Measurements from ENCODE around the gene KRTAP10-5. TPM values are rescaled to one million over a fixed set of nuclear protein-coding genes. Genes with fewer than 3 reads are reported as not detected.

Gene KRTAP10-5
- total RNA-seq, 1 experiment from 2014 or later = not detected

GRCh38 chr21:44540741-44541288 is 39.6 kb downstream of the KRTAP10-5 start:
- Histone ChIP-seq H3K36me3 (ENCODE audit: control insufficient read depth in 1 of 2, insufficient read depth in 2 of 2, low read length in 2 of 2) (no peaks in the 10 kb centered on the region), H3K4me3 (replicated peaks in 1 of 2; ENCODE audit: low read depth in 1 of 2, low read length in 2 of 2) (no peak overlapping the region), H3K27ac (ENCODE audit: low read depth, low read length) (no peak overlapping the region), H3K9me3 (ENCODE audit: control insufficient read depth in 1 of 2, insufficient read depth in 1 of 2, low read depth in 1 of 2, low read length in 2 of 2) (peaks cover 7 to 17% of the 10 kb centered on the region in 2 experiments), H3K4me1 (ENCODE audit: control insufficient read depth in 1 of 2, insufficient read depth in 2 of 2, low read length in 2 of 2) (no peaks in the 10 kb centered on the region), H3K4me2 (ENCODE audit: low read length) (no peak overlapping the region), H3K79me2 (ENCODE audit: insufficient read depth, low read length) (no peaks in the 10 kb centered on the region), H2AFZ (ENCODE audit: low read depth, low read length, poor library complexity, severe bottlenecking) (no peak overlapping the region), H4K20me1 (ENCODE audit: insufficient read depth) (no peaks in the 10 kb centered on the region), H3K27me3 (ENCODE audit: insufficient read depth, low read length) (no peaks in the 10 kb centered on the region), H3K9ac (ENCODE audit: low read length) (no peak overlapping the region), H3K9me2 (ENCODE audit: insufficient read depth) (no peaks in the 10 kb centered on the region)
- no TSS peak for BruUV-seq (replicated peaks)
- POLR2A ChIA-PET = no interaction called here
- TF ChIP-seq YY1 (IDR thresholded peaks at IDR 0.05; ENCODE audit: extremely low read depth, insufficient replicate concordance, low read depth, low read length) = no peak
- RAD21 ChIA-PET (ENCODE audit: low non-redundant PET in 1 of 2, low total read pairs in 2 of 2, uncharacterized antibody in 2 of 2, unreplicated experiment in 2 of 2) = no interaction called here
- intact Hi-C loops (cut with micrococcal nuclease) = no loop called here
- DNase-seq (ENCODE audit: low read depth, low spot score) = no peak
- no peak for ATAC-seq
- CTCF ChIA-PET = no interaction called here

- no peak within 1 kb of the TSS for H3K4me3 ChIP-seq (replicated peaks in 1 of 2; ENCODE audit: low read depth in 1 of 2, low read length in 2 of 2)
- H3K9me3 ChIP-seq (ENCODE audit: control insufficient read depth in 1 of 2, insufficient read depth in 1 of 2, low read depth in 1 of 2, low read length in 2 of 2) = peaks cover 7 to 15% of the 10 kb centered on the region in 2 experiments
- DNase-seq (ENCODE audit: low read depth, low spot score) (no peak), ATAC-seq (no peak)
- H4K20me1 ChIP-seq (ENCODE audit: insufficient read depth) = no peaks in the 10 kb centered on the region
- no peak within 1 kb of the TSS for H2AFZ ChIP-seq (ENCODE audit: low read depth, low read length, poor library complexity, severe bottlenecking)
- H3K36me3 ChIP-seq (ENCODE audit: control insufficient read depth in 1 of 2, insufficient read depth in 2 of 2, low read length in 2 of 2) = no peaks in the 10 kb centered on the region
- intact Hi-C loops (cut with micrococcal nuclease) = no loop called here
- ChIA-PET POLR2A (no interaction called here), RAD21 (ENCODE audit: low non-redundant PET in 1 of 2, low total read pairs in 2 of 2, uncharacterized antibody in 2 of 2, unreplicated experiment in 2 of 2) (no interaction called here), CTCF (no interaction called here)
- H3K27me3 ChIP-seq (ENCODE audit: insufficient read depth, low read length) = no peaks in the 10 kb centered on the region
- H3K27ac ChIP-seq (ENCODE audit: low read depth, low read length) = no peak within 1 kb of the TSS; the same call in 1 of the 2 replicates
- no peaks in the 10 kb centered on the region for H3K79me2 ChIP-seq (ENCODE audit: insufficient read depth, low read length)
- H3K9ac ChIP-seq (ENCODE audit: low read length) = no peak within 1 kb of the TSS
- no peak for TF ChIP-seq CBX3 (IDR thresholded peaks at IDR 0.05; ENCODE audit: low read depth)
- no peak for TF ChIP-seq SRF (IDR thresholded peaks at IDR 0.05; ENCODE audit: low read depth)
- TF ChIP-seq ZFX (IDR thresholded peaks at IDR 0.05) = no peak
- TF ChIP-seq ZNF274 (IDR thresholded peaks at IDR 0.05; ENCODE audit: low read depth, low read length) = no peak
- no peak for TF ChIP-seq ELF1 (IDR thresholded peaks at IDR 0.05; ENCODE audit: borderline replicate concordance, low read depth)
- TF ChIP-seq CEBPB (IDR thresholded peaks at IDR 0.05; ENCODE audit: low read depth) = no peak
- no peak for TF ChIP-seq ZBTB33 (IDR thresholded peaks at IDR 0.05; ENCODE audit: extremely low read depth, insufficient replicate concordance, low read length)
- TF ChIP-seq JUND (IDR thresholded peaks at IDR 0.05) = no peak
- TF ChIP-seq, protein P1, sequence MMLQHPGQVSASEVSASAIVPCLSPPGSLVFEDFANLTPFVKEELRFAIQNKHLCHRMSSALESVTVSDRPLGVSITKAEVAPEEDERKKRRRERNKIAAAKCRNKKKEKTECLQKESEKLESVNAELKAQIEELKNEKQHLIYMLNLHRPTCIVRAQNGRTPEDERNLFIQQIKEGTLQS (IDR thresholded peaks at IDR 0.05) = no peak
- TF ChIP-seq, protein P2, sequence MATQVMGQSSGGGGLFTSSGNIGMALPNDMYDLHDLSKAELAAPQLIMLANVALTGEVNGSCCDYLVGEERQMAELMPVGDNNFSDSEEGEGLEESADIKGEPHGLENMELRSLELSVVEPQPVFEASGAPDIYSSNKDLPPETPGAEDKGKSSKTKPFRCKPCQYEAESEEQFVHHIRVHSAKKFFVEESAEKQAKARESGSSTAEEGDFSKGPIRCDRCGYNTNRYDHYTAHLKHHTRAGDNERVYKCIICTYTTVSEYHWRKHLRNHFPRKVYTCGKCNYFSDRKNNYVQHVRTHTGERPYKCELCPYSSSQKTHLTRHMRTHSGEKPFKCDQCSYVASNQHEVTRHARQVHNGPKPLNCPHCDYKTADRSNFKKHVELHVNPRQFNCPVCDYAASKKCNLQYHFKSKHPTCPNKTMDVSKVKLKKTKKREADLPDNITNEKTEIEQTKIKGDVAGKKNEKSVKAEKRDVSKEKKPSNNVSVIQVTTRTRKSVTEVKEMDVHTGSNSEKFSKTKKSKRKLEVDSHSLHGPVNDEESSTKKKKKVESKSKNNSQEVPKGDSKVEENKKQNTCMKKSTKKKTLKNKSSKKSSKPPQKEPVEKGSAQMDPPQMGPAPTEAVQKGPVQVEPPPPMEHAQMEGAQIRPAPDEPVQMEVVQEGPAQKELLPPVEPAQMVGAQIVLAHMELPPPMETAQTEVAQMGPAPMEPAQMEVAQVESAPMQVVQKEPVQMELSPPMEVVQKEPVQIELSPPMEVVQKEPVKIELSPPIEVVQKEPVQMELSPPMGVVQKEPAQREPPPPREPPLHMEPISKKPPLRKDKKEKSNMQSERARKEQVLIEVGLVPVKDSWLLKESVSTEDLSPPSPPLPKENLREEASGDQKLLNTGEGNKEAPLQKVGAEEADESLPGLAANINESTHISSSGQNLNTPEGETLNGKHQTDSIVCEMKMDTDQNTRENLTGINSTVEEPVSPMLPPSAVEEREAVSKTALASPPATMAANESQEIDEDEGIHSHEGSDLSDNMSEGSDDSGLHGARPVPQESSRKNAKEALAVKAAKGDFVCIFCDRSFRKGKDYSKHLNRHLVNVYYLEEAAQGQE (IDR thresholded peaks at IDR 0.05; ENCODE audit: low read depth) = no peak
- no peak for TF ChIP-seq POLR2AphosphoS5 (IDR thresholded peaks at IDR 0.05; ENCODE audit: low read depth, low read length)
- TF ChIP-seq SIN3A (IDR thresholded peaks at IDR 0.05; ENCODE audit: low read depth) = no peak
- TF ChIP-seq POLR2A (IDR thresholded peaks at IDR 0.05; ENCODE audit: borderline replicate concordance, extremely low read depth, insufficient read depth, insufficient read length) = no peak
- no TSS peak for BruUV-seq (replicated peaks)
- no peak within 1 kb of the TSS for H3K4me2 ChIP-seq (ENCODE audit: low read length)
- no peaks in the 10 kb centered on the region for H3K4me1 ChIP-seq (ENCODE audit: control insufficient read depth in 1 of 2, insufficient read depth in 2 of 2, low read length in 2 of 2)
- no peaks in the 10 kb centered on the region for H3K9me2 ChIP-seq (ENCODE audit: insufficient read depth)
Measured at GRCh38 chr21:44539991-44540666, 40.3 kb downstream of the KRTAP10-5 start, which contains the start of gene KRTAP10-1. Gene KRTAP10-1, minus strand, starts transcription at chr21:44540195. Its CDS starts 45 bp downstream, at chr21:44540150.
